Activated CD4-positive, alpha-beta T cell treated with anti-CD3 and anti-CD28 coated beads, Interleukin-2, amount 50 U/mL, for 1 hour (primary cell): ENCODE measurements around the gene DNAH14.

Experiments used
- DNase-seq: peaks from one replicate; pipeline ENCODE4 v3.0.0-alpha.2; 2020

Gene DNAH14

GRCh38 chr1:225413708-225414375, 484.4 kb downstream of the DNAH14 start:
- DNase-seq, result no peak

GRCh38 chr1:225415307-225415706, 485.8 kb downstream of the DNAH14 start:
- no peak for DNase-seq

DNA sequence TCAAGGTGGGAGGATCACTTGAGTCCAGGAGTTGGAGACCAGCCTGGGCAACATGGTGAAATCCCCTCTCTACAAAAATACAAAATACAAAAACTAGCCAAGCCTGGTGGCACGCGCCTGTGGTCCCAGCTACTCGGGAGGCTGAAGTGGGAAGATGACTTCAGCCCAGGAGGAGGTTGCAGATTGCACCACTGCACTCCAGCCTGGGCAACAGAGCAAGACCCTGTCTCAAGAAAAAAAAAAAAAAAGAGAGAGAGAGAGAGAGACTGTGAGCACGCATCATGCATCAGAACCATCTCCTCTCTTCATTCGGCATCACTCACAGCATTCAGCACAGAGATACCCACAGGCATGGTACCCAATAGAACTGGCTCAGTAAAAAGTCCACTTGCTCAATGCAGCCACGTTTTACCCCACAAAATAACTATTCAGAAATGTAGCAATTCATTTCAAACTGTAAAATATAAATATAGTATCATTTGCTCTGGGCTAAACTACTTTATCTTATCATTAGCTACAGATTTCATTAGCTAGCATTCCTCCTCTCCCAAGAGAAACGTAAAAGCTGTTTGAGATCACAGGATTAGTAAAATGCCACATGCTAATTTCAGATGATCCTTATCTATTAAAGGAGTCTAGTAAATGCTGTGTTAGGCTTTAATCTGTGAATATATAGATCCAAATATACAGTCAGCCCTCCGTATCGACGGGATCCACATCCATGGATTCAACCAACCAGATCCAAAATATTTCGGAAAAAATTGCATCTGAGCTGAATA, 486.7 kb downstream of the DNAH14 start:
- no peak for DNase-seq

DNA sequence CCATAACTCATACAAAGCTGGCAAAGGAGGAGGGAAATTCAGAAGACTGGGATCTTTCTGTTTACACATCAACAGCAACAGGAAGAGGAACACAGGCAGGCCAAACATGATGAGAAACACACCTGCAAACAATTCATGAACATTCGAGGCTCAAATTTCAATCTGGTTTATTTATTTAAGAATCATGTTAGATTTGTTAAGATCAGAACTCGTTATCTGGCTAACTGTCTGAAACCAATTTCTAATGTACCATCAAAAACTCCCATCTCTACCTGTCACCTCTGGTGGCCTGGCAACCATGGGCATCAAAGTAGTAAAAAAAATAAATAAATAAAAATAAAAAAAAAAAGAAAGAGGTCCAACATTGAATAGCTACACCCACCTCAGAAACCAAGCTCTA, 488.6 kb downstream of the DNAH14 start:
- no peak for DNase-seq

DNA sequence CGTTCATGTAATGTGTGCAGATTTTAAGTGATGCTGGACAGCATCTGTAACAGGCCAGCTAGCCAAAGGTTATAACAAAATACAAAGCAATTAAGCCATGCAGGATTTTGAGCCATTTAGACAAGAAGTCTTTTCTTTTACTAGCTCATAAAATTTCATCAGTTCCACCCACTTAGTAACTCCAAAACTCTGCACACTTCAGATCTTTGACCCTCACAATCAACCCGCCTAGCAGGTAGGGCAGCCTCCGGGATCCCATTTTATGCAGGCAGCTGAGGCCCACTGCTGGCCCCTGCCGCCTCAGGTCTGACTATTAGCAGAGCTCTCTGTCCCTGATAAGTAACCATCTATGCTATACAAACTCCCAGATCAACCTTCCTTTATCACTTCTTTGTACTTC, 489.1 kb downstream of the DNAH14 start:
- DNase-seq, result no peak

- DNase-seq, result no peak
Observed at GRCh38 chr1:225422031-225422605, 492.6 kb downstream of the DNAH14 start.

- DNase-seq, result no peak
Observed at GRCh38 chr1:225422795-225423517, 493.5 kb downstream of the DNAH14 start.

- DNase-seq, result no peak
Observed at GRCh38 chr1:225423518-225423855, 494.0 kb downstream of the DNAH14 start.

DNA sequence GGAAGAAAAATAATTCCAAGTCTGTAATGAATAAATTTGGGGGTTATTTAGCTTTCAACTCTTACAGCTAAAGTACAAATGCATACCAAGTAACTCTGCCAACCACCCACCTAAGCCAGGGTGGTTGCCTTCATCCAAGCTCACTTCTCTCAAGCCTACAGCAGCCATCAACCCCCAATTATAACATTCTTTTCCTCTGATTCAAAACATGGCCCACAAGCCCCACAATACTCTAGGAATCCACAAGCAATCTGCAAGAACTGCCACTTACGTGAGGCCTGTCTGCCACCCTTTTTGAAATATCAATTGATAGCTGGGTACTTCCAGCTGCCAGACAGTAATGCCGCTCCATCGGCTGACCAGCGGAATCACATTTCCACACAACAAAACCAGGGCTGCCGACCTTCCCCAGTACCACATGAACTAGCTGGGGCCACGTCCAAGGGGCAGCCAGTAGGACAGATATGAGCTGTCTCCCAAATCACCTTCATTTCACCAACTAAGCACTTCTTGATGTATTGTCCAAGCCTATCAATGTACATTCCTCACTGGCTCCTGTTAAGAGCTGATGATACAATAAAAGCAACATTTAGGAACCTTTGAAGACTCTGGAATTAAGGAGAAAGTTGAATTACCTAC, 495.2 kb downstream of the DNAH14 start:
- DNase-seq, result no peak

GRCh38 chr1:225425201-225425786, 495.8 kb downstream of the DNAH14 start:
- no peak for DNase-seq

DNA sequence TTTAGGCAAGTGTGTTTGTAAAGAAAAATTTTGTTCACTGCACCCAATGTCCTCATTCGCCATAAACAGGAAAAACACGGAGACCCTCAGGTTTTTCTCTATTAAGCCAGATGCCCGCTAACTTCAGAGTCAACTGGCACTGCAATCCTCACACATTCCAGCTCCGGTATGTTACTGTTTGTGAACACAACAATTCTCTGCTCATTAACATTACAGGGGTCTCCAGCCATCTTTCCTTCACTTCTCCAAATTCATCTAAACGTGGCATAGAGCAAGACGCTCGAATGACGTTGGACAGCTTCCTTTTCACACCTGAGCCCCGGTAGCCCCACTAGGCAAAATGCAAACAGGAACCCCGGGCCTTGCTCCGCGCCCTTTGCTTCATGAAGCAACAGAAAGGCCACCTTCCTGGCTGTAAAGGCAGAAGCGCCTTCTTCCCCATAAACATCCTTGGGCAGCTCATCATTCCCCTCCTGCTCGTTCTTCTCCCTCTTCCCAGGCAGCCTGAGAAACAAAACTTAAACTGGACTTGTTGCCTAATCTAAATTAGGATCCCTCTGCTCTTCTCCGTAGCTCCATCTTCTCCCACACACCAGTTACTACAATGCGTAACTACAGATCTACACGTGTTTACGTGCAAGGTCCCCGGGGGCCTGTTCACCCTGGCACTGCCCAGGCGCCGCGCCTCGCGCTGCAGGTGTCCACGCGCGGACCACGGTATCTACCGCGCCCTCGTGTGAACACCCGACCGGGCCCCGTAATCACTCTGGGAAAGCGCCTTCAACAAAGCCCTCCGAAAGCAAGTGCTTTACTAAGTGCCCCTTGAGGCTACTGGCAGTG, 497.1 kb downstream of the DNAH14 start:
- peak; percentile 19 for DNase-seq

DNA sequence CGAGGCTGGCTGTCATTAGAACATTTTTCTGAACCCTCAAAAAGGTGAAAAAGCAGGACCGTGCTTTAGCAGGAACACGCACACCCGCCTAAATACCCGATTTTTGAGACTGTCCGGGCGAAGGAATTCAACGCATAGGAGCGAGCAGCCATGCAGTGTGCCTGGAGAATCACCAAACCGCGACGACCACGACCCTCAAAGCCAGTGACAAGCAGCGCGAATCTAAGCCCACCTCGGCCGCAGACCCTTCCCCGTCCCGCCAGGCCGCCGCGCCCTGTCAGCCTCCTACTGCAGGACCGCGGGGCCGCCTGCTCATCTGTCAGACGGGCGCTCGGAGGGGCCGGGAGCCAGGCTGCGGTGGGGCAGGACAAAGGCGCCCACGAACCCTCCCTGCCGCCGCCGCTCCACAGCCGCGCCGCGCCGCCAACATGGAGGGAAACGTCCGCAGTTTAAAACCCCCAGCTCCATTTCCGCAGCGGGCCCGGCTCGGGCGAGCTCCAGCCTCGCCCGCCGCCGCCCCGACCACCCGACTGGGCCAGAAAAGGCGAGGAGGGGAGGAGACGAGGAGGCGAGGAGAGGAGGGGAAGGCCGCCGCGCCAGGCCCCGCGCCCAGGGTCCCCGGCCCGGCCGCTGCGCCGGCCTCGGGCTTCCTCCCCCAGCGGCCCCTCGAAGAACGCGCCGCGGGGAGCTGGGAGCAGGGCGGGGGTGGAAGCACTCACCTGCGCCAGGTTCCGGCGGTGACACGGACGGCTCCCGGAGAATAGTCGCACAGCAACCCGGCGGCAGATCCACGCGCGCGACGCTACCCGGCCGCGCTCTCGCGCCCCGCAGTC, 498.0 kb downstream of the DNAH14 start, which contains the start of gene LBR:
Gene LBR, minus strand, starts transcription at position 804 of the 833 bp plus-strand sequence. CDS start 3,963 bp downstream, outside the sequence.
- peak; percentile 31 for DNase-seq

- peak; percentile 89 for DNase-seq
Observed at GRCh38 chr1:225428068-225428880, 498.8 kb downstream of the DNAH14 start.

DNA sequence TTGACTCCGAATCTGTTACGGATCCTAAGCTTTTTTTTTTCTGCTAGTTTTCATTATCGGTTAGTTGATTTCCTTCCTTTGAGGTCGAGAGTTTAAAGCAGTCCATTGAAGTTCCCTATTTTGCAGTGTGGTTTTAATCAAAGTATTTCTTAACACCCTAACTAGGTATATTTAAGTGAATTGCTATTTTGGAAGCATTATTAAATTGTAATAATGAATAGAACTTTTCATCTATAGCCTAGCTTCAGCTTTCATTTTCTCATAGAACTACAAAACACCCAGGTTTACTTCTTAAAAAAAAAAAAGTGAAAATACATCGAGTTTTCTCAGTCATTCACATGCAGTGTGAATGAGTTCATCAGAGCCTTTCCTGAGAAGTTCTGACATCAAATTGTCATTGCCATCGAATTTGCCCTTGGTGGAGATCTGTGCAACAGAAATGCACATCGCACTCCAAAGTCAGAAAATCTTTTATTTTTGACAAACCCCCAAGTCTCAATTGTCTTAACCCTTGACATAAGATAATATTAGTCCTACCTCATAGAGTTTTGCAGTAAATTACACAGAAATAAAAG, 499.5 kb downstream of the DNAH14 start:
- no peak for DNase-seq

- no peak for DNase-seq
Observed at GRCh38 chr1:225430301-225430700, 500.8 kb downstream of the DNAH14 start.

DNA sequence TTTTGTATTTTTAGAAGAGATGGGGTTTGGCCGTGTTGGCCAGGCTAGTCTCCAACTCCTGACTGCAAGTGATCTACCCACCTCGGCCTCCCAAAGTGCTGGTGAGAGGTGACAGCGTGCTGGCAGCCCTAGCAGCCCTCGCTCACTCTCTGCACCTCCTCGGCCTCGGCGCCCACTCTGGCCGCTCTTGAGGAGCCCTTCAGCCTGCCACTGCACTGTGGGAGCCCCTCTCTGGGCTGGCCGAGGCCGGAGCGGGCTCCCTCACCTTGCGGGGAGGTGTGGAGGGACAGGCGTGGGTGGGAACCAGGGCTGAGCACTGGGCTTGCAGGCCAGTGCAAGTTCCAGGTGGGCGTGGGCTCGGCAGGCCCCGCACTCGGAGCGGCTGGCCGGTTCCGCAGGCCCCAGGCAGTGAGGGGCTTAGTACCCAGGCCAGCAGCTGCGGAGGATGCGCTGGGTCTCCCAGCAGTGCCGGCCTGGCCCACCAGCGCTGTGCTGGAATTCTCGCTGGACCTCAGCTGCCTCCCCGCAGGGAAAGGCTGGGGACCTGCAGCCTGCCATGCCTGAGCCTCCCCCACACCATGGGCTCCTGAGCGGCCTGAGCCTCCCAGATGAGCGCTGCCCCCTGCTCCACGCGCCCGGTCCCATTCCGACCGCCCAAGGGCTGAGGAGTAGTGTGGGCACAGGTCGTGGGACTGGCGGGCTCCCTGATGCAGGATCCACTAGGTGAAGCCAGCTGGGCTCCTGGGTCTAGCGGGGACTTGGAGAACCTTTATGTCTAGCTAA, 501.8 kb downstream of the DNAH14 start:
- no peak for DNase-seq

DNA sequence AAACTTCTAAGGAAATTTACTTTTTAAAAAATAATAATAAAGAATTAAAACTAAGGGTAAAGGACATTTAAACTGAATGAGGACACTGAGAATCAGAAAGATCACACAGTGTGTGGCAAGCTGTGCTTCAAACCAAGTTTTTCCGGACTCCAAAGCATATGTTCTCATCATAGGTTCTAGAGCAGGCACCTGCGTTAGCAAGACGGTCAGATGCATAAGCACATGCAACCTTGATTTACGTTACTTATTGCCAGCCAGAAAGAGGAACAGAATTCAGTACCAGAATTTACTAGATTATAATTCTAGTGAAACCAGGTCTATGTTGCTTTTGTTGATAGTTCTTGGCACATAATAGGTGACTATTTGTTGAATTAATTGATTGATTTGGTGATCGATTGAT, 504.6 kb downstream of the DNAH14 start:
- DNase-seq, result no peak

DNA sequence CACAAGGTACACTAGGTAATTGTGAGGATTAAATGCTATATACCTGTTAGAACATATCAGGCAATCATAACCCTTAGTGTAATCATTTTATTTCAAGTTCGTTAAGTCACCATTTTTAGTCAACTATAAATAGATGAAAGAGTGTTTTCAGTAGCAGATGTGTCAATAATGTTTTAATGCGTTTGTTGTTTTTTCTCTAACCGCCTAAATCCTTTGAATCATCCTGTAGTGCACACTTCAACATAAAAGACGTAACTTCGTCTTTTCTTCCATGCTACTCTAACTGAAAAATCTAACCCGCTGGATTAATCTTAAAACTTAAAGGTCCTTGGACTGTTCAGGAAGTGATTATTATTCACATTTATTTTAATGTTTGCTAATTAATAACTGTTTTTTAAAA, 505.6 kb downstream of the DNAH14 start:
- DNase-seq, result no peak

DNA sequence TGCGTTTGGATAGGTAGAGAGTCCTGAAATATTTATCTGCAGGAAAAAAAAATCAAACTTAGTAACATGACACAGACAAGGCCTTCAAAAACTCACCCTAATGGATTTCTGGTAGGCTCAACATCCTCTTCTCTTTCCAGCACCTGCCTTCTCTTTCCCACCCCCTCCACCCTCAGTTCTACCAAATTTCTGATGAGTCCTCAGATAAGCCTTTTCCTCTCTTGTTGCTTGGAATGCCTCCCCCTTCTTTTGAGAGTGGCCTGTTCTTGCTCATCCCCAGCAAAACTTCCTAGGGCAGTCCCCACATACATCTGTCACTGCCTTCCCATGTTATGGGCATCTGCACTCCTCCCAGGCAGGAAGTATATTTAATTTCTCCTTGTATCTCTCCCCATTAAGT, 506.0 kb downstream of the DNAH14 start:
- no peak for DNase-seq
